ENCODE data around the gene B3GNT7.
"Not testable (repeated sequence)": the region's sequence is repeated elsewhere in the genome, so short reads cannot be mapped to it uniquely, and the experiment has no call there.

B3GNT7 gene

DNA sequence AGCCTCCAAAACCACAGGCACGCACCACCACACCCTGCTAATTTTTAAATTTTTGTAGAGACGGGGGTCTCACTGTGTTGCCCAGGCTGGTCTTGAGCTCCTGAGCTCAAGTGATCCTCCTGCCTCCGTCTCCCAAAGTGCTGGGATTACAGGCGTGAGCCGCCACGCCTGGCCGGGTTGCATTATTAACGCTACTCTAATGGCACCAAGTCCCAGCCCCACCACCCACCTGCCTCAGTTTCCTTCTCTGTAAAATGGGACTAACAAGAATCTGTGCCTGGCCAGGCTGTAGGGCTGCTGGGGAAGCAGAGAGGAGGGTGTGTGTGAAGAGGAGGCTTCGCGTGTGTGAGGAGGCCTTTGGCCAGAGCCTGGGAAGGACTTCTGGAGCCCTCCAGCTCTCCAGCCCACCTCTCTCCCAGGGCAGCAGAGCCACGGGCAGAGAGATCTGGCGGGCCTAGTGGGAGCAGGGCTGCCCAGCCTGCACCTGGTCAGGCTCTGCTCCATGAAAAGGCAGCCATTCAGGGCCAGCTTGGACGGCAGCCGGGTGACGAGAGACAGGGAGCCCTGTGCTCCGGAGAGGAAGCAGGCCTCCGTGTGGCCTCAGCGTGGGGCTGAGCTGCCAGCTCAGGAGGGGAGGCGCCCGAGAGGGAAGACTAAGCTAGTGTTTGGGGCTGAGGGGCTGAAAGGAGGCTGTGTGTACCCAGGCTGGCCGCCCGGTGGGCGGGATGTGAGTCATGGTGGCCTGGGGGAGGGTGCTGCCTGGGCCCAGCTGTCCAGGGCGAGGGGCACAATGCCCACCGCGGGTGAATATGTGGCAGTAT is 7.4 kb upstream of the B3GNT7 start:
- no peak for DNase-seq

DNA sequence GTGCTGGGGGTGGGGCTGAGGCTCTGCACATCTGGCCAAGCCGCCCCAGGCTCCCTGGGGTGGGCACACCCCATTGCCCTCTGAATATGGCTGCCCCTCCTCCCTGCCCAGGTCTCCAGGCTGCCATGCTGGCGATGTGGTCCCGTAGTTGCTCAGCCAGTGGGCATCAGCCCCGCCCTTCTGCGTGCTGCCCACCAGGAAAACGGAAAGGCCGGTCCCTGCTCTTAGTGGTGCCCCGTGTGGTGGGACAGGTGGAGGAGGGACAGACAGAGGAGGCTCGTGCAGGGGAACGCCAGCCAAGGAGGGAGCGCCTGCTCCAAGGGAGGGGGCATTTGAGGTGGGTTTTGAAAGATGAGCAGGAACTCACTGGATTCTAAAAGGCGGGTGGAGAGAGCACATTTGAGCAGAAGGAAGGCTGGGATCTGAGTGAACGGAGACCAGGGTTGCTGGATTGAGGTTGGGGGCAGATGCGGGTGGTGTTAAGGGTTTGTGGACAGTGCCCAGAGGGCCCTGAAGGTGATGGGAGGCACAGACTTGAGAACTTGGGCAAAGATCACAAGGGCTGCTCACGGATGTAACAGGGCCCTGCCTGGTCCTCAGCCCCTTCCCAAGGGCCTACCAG is 6.7 kb upstream of the B3GNT7 start:
- DNase-seq, result no peak

DNA sequence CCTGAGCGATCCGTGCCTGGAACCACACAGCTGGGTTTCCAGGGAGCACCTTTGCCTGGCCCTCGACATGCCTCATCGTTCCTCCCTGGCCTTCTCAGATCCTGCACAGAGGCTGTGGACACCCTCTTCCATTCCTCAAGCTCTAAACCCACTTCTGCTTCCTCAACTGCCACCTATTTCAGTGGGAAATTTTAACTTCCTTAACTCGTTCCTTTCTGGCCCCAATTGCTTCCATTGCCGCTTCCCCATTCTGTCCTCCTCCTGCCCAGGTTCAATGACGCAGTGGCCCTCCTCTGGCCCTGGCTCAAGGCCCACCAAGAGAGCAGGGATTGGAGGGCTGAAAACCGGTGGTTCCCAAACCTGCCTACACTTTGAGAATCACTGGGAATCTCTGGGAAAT is 4.8 kb upstream of the B3GNT7 start:
- DNase-seq, result no peak

GRCh38 chr2:231391981-231392380 is 3.5 kb upstream of the B3GNT7 start:
- DNase-seq, result no peak

DNA sequence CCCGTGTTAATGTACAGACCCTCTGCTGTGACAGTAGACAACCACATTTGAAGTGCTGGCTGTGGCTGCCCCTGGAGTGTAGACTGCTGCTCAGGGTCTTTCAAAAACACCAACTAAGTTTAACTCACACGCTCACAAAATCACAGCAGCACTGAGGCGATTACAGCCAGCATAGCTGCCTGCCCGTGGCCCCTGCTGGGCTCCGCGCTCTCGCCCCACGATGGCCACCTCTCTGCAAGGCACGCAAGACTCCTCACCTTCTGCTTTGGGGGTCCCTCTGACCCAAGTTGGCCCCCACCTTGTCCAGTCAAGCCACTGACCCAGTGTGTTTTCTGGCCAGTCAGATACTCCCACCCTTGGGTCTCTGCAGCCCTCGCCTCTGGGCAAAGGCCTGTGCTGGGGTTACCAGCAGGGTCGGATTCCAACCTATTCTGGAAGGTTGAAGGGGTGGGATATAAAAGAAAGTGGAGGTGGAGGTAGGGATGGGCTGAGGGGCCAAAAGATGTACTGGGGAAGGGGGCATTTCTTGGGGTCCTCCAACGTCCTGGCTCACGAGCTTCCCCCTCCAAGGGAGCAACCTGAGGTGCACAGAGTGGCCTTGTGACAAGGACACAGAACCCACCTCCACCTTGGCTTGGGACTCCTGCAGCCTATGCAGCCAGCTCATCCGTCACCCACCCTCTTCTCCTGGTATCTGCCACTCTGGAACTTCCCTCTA is 2.9 kb upstream of the B3GNT7 start:
- DNase-seq, result no peak

- no peak for DNase-seq
These were observed 2.1 kb upstream of the B3GNT7 start for GRCh38 chr2:231393149-231394131.

- no peak for DNase-seq
These were observed 1.0 kb upstream of the B3GNT7 start for GRCh38 chr2:231394211-231395141.

DNA sequence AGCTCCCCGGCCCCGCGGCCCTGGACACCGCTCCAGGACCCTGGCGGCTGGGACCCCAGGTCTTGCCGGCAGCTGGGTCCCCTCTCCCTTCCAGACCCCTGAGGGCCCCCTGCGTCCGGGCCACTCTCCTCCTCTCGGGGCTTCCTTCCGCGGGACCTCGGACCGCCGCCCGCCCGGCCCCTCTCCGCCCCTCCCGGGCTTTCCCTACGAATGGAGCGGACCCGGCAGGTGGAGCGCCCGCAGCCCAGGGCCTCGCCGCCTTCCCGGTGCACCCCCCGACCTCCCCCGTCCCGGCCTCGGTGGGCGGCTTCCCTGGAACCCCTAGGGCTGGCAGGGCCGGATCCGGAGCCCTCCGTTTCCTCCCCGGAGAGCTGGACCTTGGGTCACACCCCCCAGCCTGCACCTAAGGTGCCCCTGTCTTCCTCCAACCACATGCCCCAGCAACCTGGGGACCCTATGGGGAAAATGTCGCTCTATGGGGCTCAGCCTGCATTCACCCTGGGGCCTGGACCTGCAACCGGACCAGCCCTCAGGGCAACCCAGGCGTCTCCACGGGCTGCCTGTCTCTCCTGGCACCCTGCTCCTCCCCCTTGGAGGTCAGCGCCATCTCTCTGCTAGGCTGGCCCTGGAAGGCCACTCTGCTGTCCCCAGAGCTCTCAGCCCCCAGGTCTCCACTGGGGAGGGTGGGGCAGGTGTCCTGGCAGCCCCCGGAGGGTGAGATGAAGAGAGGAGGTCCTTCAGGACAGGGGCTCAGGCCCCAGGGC is 730 bp downstream of the B3GNT7 start:
- DNase-seq, result no peak

- no peak for DNase-seq
These were observed 1.8 kb downstream of the B3GNT7 start for GRCh38 chr2:231397011-231397927.

DNA sequence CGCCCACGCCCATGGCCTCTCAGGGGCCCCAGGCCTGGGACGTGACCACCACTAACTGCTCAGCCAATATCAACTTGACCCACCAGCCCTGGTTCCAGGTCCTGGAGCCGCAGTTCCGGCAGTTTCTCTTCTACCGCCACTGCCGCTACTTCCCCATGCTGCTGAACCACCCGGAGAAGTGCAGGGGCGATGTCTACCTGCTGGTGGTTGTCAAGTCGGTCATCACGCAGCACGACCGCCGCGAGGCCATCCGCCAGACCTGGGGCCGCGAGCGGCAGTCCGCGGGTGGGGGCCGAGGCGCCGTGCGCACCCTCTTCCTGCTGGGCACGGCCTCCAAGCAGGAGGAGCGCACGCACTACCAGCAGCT is 2.4 kb downstream of the B3GNT7 start:
- DNase-seq, result no peak

DNA sequence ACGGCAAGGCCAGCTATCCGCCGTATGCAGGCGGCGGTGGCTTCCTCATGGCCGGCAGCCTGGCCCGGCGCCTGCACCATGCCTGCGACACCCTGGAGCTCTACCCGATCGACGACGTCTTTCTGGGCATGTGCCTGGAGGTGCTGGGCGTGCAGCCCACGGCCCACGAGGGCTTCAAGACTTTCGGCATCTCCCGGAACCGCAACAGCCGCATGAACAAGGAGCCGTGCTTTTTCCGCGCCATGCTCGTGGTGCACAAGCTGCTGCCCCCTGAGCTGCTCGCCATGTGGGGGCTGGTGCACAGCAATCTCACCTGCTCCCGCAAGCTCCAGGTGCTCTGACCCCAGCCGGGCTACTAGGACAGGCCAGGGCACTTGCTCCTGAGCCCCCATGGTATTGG is 3.1 kb downstream of the B3GNT7 start:
- DNase-seq, result no peak

- no peak for DNase-seq
These were observed 3.7 kb downstream of the B3GNT7 start for GRCh38 chr2:231399046-231399852.

GRCh38 chr2:231399853-231400680 is 4.6 kb downstream of the B3GNT7 start:
- DNase-seq, result no peak

- DNase-seq, result not testable (repeated sequence)
These were observed 5.2 kb downstream of the B3GNT7 start for GRCh38 chr2:231400681-231401080.

GRCh38 chr2:231401101-231401500 is 5.6 kb downstream of the B3GNT7 start:
- DNase-seq, result not testable (repeated sequence)

GRCh38 chr2:231403421-231404182 is 8.1 kb downstream of the B3GNT7 start:
- not testable (repeated sequence) for DNase-seq

DNA sequence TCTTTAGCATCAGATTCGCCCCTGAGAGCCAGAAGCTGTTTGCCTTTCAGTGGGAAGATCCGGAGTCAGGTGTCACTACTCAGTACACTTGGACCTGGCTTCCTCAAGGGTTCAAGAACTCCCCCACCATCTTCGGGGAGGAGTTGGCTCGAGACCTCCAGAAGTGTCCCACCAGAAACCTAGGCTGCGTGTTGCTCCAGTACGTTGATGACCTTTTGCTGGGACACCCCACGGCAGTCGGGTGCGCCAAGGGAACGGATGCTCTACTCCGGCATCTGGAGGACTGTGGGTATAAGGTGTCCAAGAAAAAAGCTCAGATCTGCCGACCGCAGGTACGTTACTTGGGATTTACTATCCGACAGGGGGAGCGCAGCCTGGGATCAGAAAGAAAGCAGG is 8.7 kb downstream of the B3GNT7 start:
- DNase-seq, result not testable (repeated sequence)

Data from NCI-H2081 (cell line).